ENCODE measurements around the gene ADIG.
"Not testable (repeated sequence)": the region's sequence is repeated elsewhere in the genome, so short reads cannot be mapped to it uniquely, and the experiment has no call there.

Gene ADIG

DNA sequence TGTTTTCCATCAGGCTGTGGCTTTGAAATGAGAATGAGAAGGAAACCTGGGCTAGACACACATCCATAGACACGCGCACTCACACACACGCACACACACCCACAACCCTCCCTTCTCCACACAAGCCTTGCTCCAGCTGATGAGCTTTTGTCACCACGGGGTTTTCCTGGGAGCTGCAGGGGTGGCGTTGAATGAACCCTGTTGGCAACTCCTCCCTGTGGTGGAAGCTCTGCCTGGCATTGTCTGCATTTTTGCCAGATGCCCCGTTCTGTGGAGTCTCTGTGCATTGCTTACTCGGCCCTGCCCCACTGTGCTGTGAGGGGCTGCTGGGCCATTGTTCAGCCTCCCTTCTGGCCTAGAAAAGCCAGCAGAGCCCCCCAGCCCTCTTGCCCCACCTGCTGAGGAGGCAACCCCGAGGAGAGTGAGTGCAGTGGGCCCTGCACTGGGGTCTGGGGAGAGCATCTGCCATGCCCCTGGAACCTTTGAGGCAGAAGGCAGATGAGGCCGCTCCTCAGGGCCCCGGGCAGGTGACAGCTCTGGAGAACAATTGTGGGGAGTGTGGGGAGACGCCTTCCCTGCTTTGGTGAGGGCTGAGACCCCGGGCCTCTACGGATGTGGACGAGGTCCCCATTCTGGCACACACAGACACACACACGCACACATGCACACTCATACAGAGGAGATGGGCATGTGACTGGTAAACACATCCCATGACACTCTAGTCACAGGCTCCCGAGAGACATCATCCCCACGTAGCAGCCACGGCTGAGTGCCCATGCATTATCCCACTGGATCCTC, 9.9 kb downstream of the ADIG start:
- Histone ChIP-seq H3K27ac (ENCODE audit: low read length) (no peak overlapping the region), H3K4me3 (ENCODE audit: low read length) (no peak overlapping the region), H3F3A (ENCODE audit: insufficient read depth, low read length) (no peaks in the 10 kb centered on the region), H3K4me2 (ENCODE audit: low read depth, low read length) (no peak overlapping the region), H4K20me1 (ENCODE audit: insufficient read depth, low read length) (no peaks in the 10 kb centered on the region), H3K27me3 (replicated peaks; ENCODE audit: insufficient read depth, low read length) (no peaks in the 10 kb centered on the region), H3K9me3 (replicated peaks; ENCODE audit: insufficient read depth, low read length) (no peaks in the 10 kb centered on the region), H3K4me1 (ENCODE audit: low read length) (no peaks in the 10 kb centered on the region), H3K9me2 (replicated peaks; ENCODE audit: insufficient read depth, low read length) (no peaks in the 10 kb centered on the region), H3K79me2 (ENCODE audit: low read length) (no peaks in the 10 kb centered on the region), H3K36me3 (replicated peaks; ENCODE audit: insufficient read depth, low read length) (no peaks in the 10 kb centered on the region), H3K9ac (ENCODE audit: low read length) (no peak overlapping the region), H2AFZ (ENCODE audit: low read length) (no peak overlapping the region)
- no peak for DNase-seq
- TF ChIP-seq CTCF (IDR thresholded peaks at IDR 0.05; ENCODE audit: low read length): no peak
- no peak for TF ChIP-seq EZH2 (optimal IDR thresholded peaks at IDR 0.05; ENCODE audit: low read depth, low read length)
- no peak for TF ChIP-seq EZH2phosphoT487 (IDR thresholded peaks at IDR 0.05; ENCODE audit: low read length)

DNA sequence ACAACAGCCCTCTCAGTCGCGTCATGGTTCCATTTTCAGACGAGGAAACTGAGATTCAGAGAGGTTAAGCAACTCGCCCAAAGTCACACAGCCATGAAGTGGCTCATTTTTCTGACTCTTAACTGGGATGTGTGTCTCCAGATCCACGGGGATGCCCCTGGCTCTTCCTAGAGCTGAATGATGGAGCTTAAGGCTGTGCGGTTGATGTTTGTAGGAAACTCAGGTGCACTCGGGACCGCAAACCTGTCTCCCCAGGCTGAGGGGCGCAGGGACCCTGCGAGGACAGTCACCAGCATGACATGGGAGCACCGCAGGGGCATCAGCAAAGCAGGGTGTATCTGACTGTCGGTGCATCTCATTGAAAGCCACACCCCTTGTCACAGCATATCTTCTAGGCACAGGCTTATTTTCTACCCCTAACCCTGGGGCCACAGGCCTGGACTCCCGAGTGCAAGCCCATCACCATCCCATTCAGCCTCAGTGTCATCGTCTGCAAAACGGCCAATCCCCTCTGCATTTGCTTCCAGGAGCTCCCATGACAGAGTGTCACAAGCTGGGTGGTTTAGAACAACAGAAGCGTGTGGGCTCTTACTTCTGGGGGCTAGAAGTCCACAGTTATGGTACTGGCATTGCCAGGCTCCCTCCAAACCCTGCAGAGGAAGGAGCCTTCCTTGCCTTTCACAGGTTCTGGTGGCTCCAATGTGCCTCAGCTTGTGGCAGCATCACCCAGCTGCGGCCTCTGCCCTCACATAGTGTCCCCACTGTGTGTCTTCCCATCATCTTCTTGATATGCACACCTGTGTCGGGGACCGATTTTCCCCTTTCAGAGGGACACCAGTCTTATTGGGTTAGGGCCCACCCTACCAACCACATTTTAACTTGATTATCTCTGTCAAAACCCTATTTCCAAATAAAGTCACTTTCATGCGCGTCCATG, 10.7 kb downstream of the ADIG start:
- H4K20me1 ChIP-seq (ENCODE audit: insufficient read depth, low read length): no peaks in the 10 kb centered on the region
- no peak overlapping the region for H2AFZ ChIP-seq (ENCODE audit: low read length)
- TF ChIP-seq EZH2phosphoT487 (IDR thresholded peaks at IDR 0.05; ENCODE audit: low read length) (no peak), CTCF (IDR thresholded peaks at IDR 0.05; ENCODE audit: low read length) (no peak), EZH2 (optimal IDR thresholded peaks at IDR 0.05; ENCODE audit: low read depth, low read length) (no peak)
- no peaks in the 10 kb centered on the region for H3K9me2 ChIP-seq (replicated peaks; ENCODE audit: insufficient read depth, low read length)
- H3K4me2 ChIP-seq (ENCODE audit: low read depth, low read length): no peak overlapping the region
- H3K9ac ChIP-seq (ENCODE audit: low read length): no peak overlapping the region
- H3K4me3 ChIP-seq (ENCODE audit: low read length): no peak overlapping the region
- H3K36me3 ChIP-seq (replicated peaks; ENCODE audit: insufficient read depth, low read length): no peaks in the 10 kb centered on the region
- H3K27ac ChIP-seq (ENCODE audit: low read length): no peak overlapping the region
- no peak for DNase-seq
- no peaks in the 10 kb centered on the region for H3K27me3 ChIP-seq (replicated peaks; ENCODE audit: insufficient read depth, low read length)
- no peaks in the 10 kb centered on the region for H3K9me3 ChIP-seq (replicated peaks; ENCODE audit: insufficient read depth, low read length)
- H3F3A ChIP-seq (ENCODE audit: insufficient read depth, low read length): no peaks in the 10 kb centered on the region
- H3K79me2 ChIP-seq (ENCODE audit: low read length): no peaks in the 10 kb centered on the region
- H3K4me1 ChIP-seq (ENCODE audit: low read length): no peaks in the 10 kb centered on the region

DNA sequence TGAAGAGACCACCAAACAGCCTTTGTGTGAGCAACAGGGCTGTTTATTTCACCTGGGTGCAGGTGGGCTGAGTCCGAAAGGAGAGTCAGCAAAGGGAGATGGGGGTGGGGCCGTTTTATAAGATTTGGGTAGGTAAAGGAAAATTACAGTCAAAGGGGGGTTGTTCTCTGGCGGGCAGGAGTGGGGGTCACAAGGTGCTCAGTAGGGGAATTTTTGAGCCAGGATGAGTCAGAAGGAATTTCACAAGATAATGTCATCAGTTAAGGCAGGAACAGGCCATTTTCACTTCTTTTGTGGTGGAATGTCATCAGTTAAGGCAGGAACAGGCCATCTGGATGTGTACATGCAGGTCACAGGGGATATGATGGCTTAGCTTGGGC, 11.4 kb downstream of the ADIG start:
- H3F3A ChIP-seq (ENCODE audit: insufficient read depth, low read length); H2AFZ ChIP-seq (ENCODE audit: low read length); H3K4me3 ChIP-seq (ENCODE audit: low read length); H3K9ac ChIP-seq (ENCODE audit: low read length); H3K9me3 ChIP-seq (replicated peaks; ENCODE audit: insufficient read depth, low read length); H3K36me3 ChIP-seq (replicated peaks; ENCODE audit: insufficient read depth, low read length); H3K79me2 ChIP-seq (ENCODE audit: low read length); H3K27me3 ChIP-seq (replicated peaks; ENCODE audit: insufficient read depth, low read length); DNase-seq; H3K9me2 ChIP-seq (replicated peaks; ENCODE audit: insufficient read depth, low read length); H4K20me1 ChIP-seq (ENCODE audit: insufficient read depth, low read length); H3K4me2 ChIP-seq (ENCODE audit: low read depth, low read length); H3K4me1 ChIP-seq (ENCODE audit: low read length); H3K27ac ChIP-seq (ENCODE audit: low read length): not testable (repeated sequence)

DNA sequence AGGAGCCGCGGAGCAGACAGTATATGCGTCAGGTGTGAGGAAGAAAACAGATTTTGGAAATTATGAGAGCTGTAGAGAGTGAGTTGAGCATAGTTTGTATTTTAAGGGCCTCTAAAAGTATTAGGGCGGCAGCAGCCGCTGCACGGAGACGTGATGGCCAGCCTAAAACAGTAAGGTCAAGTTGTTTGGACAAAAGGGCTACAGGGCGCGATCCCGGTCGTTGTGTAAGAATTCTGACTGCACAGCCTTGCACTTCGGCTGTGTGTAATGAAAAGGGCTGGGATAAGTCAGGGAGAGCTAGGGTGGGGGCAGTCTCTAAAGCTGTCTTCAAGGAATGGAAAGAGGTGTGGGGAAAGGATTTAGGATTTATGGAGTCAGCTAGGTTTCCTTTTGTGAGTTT, 13.3 kb downstream of the ADIG start:
- not testable (repeated sequence) for H3K9ac ChIP-seq (ENCODE audit: low read length); H3F3A ChIP-seq (ENCODE audit: insufficient read depth, low read length); H3K4me1 ChIP-seq (ENCODE audit: low read length); H4K20me1 ChIP-seq (ENCODE audit: insufficient read depth, low read length); H3K4me2 ChIP-seq (ENCODE audit: low read depth, low read length); H3K27ac ChIP-seq (ENCODE audit: low read length); H3K27me3 ChIP-seq (replicated peaks; ENCODE audit: insufficient read depth, low read length); H3K79me2 ChIP-seq (ENCODE audit: low read length); H2AFZ ChIP-seq (ENCODE audit: low read length); DNase-seq; H3K36me3 ChIP-seq (replicated peaks; ENCODE audit: insufficient read depth, low read length); H3K9me3 ChIP-seq (replicated peaks; ENCODE audit: insufficient read depth, low read length); H3K4me3 ChIP-seq (ENCODE audit: low read length); H3K9me2 ChIP-seq (replicated peaks; ENCODE audit: insufficient read depth, low read length)

GRCh38 chr20:38595886-38596285, 14.9 kb downstream of the ADIG start:
- H3K27ac ChIP-seq (ENCODE audit: low read length); H3K27me3 ChIP-seq (replicated peaks; ENCODE audit: insufficient read depth, low read length); H3K36me3 ChIP-seq (replicated peaks; ENCODE audit: insufficient read depth, low read length); H3K9me3 ChIP-seq (replicated peaks; ENCODE audit: insufficient read depth, low read length); H3K79me2 ChIP-seq (ENCODE audit: low read length); H3F3A ChIP-seq (ENCODE audit: insufficient read depth, low read length); H2AFZ ChIP-seq (ENCODE audit: low read length); H3K4me1 ChIP-seq (ENCODE audit: low read length); H3K4me2 ChIP-seq (ENCODE audit: low read depth, low read length); H3K9me2 ChIP-seq (replicated peaks; ENCODE audit: insufficient read depth, low read length); DNase-seq; H3K9ac ChIP-seq (ENCODE audit: low read length); H3K4me3 ChIP-seq (ENCODE audit: low read length); H4K20me1 ChIP-seq (ENCODE audit: insufficient read depth, low read length): not testable (repeated sequence)

Data from MM.1S (cell line).